ENCODE data around the gene SLC13A2. TPM values are rescaled to one million over a fixed set of nuclear protein-coding genes. Genes with fewer than 3 reads are reported as not detected.
"Not testable (repeated sequence)": the region's sequence is repeated elsewhere in the genome, so short reads cannot be mapped to it uniquely, and the experiment has no call there.

The SLC13A2 gene
- total RNA-seq, 1 donor from 2014 or later = not detected

DNA sequence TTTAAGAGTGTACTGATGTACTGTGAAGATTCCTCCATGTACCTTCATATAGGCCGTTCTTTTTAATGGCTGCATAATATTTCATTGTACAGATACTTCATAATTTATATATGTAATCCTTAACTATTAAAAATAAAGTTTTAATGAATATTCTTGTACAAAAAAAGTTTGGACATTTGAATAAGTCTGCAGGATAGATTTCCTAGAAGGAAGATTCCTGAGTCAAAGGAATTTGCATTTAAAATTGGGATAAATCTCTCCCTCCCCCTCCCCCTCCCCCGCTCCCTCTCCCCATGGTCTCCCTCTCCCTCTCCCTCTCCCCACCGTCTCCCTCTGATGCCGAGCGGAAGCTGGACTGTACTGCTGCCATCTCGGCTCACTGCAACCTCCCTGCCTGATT lies 15.6 kb upstream of the SLC13A2 start:
- Histone ChIP-seq H3K27ac (no peak overlapping the region), H3K27me3 (no peaks in the 10 kb centered on the region), H3K4me3 (no peak overlapping the region), H3K4me1 (no peaks in the 10 kb centered on the region), H3K9me3 (no peaks in the 10 kb centered on the region), H3K36me3 (no peaks in the 10 kb centered on the region)
- no peak for DNase-seq (ENCODE audit: extremely low spot score in 2 of 2)
- intact Hi-C loops (cut with DNase I) = no loop called here
- TF ChIP-seq POLR2A (IDR thresholded peaks at IDR 0.05) (no peak), CTCF (IDR thresholded peaks at IDR 0.05) (no peak), POLR2AphosphoS5 (IDR thresholded peaks at IDR 0.05; ENCODE audit: insufficient read depth in 1 of 2, low read depth in 1 of 2) (no peak)

- H3K27me3 ChIP-seq; H3K36me3 ChIP-seq; H3K9me3 ChIP-seq; intact Hi-C loops (cut with DNase I); H3K4me1 ChIP-seq; H3K27ac ChIP-seq; DNase-seq (ENCODE audit: extremely low spot score in 2 of 2); H3K4me3 ChIP-seq: not testable (repeated sequence)
Measured at GRCh38 chr17:28458881-28459280, 14.6 kb upstream of the SLC13A2 start.

- H3K27me3 ChIP-seq = no peaks in the 10 kb centered on the region
- intact Hi-C loops (cut with DNase I) = no loop called here
- H3K9me3 ChIP-seq = no peaks in the 10 kb centered on the region
- H3K36me3 ChIP-seq = no peaks in the 10 kb centered on the region
- DNase-seq (ENCODE audit: extremely low spot score in 2 of 2) = no peak
- H3K27ac ChIP-seq = no peak overlapping the region
- H3K4me1 ChIP-seq = no peaks in the 10 kb centered on the region
- no peak for TF ChIP-seq POLR2A (IDR thresholded peaks at IDR 0.05)
- no peak for TF ChIP-seq CTCF (IDR thresholded peaks at IDR 0.05)
- TF ChIP-seq POLR2AphosphoS5 (IDR thresholded peaks at IDR 0.05; ENCODE audit: insufficient read depth in 1 of 2, low read depth in 1 of 2) = no peak
- H3K4me3 ChIP-seq = no peak overlapping the region
Measured at GRCh38 chr17:28460901-28461300, 12.5 kb upstream of the SLC13A2 start.

DNA sequence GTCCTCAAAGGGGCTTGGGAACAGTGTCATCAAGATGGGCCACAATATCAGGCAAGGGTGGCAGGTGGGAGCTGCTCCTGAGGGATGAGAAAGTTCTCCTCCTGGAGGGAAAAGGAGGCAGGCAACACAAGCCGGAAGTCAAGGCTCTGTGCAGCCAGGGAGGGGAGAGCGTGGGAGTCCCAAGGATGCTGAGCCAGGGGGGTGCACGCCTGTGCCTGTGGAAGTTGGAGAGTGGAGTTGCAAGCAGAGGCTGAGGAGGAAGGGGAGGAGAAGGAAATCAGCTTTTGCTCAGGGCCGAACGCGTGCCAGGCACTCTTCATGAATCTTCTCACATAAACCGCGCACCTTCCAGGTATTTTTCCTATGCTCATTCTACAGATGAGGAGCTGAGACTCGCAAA lies 7.4 kb upstream of the SLC13A2 start:
- Histone ChIP-seq H3K27ac (no peak overlapping the region), H3K27me3 (no peaks in the 10 kb centered on the region), H3K9me3 (no peaks in the 10 kb centered on the region), H3K4me1 (no peaks in the 10 kb centered on the region), H3K36me3 (no peaks in the 10 kb centered on the region), H3K4me3 (no peak overlapping the region)
- intact Hi-C loops (cut with DNase I) = no loop called here
- TF ChIP-seq POLR2AphosphoS5 (IDR thresholded peaks at IDR 0.05; ENCODE audit: insufficient read depth in 1 of 2, low read depth in 1 of 2) (no peak), POLR2A (IDR thresholded peaks at IDR 0.05) (no peak), CTCF (IDR thresholded peaks at IDR 0.05) (no peak)
- DNase-seq (ENCODE audit: extremely low spot score in 2 of 2) = no peak

DNA sequence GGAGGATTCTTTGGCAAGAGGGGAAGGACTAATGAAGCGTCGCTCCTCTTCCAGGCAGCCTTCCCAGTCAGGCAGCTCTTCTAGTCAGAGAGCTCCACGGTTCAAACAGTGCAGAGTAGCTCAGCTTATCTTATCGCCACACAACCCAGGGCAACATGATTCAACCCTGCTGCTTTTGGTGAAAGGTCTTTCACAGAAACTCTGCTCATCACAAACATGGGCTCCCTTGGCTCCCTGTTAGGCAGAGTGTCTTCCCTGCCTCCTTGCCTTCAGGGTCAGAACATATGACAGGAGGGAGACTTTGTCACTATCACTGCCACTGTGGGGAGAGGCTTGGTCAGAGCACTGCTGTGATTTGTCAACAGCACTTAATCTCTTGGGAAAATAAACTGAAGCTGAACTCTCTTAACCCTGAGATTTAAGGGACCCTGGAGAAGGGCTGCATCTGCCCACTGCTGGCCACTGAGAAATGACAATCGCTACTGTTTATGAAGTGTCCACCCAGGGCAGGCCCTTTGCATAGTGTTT lies 6.9 kb upstream of the SLC13A2 start:
- H3K9me3 ChIP-seq = no peaks in the 10 kb centered on the region
- no peak overlapping the region for H3K27ac ChIP-seq
- no peak for DNase-seq (ENCODE audit: extremely low spot score in 2 of 2)
- H3K36me3 ChIP-seq = no peaks in the 10 kb centered on the region
- no peaks in the 10 kb centered on the region for H3K4me1 ChIP-seq
- TF ChIP-seq POLR2AphosphoS5 (IDR thresholded peaks at IDR 0.05; ENCODE audit: insufficient read depth in 1 of 2, low read depth in 1 of 2) = no peak
- TF ChIP-seq POLR2A (IDR thresholded peaks at IDR 0.05) = no peak
- no peaks in the 10 kb centered on the region for H3K27me3 ChIP-seq
- intact Hi-C loops (cut with DNase I) = no loop called here
- no peak overlapping the region for H3K4me3 ChIP-seq

DNA sequence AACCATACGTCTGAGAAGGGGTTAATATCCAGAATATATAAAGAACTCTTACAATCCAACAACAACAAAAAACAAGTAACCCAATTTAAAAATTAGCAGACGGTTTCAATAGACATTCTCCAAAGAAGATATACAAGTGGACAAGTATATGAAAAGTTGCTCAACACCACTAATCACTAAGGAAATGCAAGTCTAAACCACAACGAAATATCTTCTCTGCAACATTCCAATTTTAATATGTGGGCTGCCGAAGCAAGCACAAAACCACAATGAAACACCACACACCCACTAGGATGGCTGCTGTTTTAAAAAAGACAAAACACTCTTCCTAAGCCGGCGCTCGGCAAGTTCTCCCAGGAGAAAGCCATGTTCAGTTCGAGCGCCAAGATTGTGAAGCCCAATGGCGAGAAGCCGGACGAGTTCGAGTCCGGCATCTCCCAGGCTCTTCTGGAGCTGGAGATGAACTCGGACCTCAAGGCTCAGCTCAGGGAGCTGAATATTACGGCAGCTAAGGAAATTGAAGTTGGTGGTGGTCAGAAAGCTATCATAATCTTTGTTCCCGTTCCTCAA lies 5.9 kb upstream of the SLC13A2 start:
- Histone ChIP-seq H3K36me3 (no peaks in the 10 kb centered on the region), H3K4me1 (no peaks in the 10 kb centered on the region), H3K4me3 (no peak overlapping the region), H3K9me3 (no peaks in the 10 kb centered on the region), H3K27ac (no peak overlapping the region), H3K27me3 (no peaks in the 10 kb centered on the region)
- TF ChIP-seq POLR2A (IDR thresholded peaks at IDR 0.05) (no peak), POLR2AphosphoS5 (IDR thresholded peaks at IDR 0.05; ENCODE audit: insufficient read depth in 1 of 2, low read depth in 1 of 2) (no peak), CTCF (IDR thresholded peaks at IDR 0.05) (no peak)
- no peak for DNase-seq (ENCODE audit: extremely low spot score in 2 of 2)
- intact Hi-C loops (cut with DNase I) = no loop called here

DNA sequence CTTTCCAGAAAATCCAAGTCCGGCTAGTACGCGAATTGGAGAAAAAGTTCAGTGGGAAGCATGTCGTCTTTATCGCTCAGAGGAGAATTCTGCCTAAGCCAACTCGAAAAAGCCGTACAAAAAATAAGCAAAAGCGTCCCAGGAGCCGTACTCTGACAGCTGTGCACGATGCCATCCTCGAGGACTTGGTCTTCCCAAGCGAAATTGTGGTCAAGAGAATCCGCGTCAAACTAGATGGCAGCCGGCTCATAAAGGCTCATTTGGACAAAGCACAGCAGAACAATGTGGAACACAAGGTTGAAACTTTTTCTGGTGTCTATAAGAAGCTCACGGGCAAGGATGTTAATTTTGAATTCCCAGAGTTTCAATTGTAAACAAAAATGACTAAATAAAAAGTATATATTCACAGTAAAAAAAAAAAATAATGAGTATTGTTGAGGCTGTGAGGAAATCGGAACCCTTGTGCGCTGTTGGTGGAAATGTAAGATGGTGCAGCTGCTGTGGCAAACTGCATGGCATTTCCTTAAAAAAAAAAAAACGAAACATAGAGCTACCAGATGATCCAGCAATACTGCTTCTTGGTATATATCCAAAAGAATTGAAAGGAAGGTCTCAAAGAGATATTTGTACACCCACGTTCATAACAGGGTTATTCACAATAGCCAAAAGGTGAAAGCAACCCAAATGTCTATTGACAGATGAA lies 5.3 kb upstream of the SLC13A2 start:
- H3K4me1 ChIP-seq; H3K9me3 ChIP-seq; DNase-seq (ENCODE audit: extremely low spot score in 2 of 2); H3K27ac ChIP-seq; H3K4me3 ChIP-seq; H3K36me3 ChIP-seq; H3K27me3 ChIP-seq; intact Hi-C loops (cut with DNase I): not testable (repeated sequence)
